ENCODE results near the gene VWA5A. TPM values are rescaled to one million over a fixed set of nuclear protein-coding genes. Genes with fewer than 3 reads are reported as not detected.

The VWA5A gene
- 0.20 to 0.45 TPM (median 0.32 TPM) in 5 replicates for total RNA-seq (2022; extraction: Qiagen RNA extraction)

GRCh38 chr11:124114942-124115781 lies at the start of gene VWA5A:
Gene VWA5A (plus strand): TSS chr11:124115450. CDS start chr11:124117512, 2,062 bp downstream.

GRCh38 chr11:124183068-124183467 lies 67.8 kb downstream of the VWA5A start, which contains the start of gene OR10D3:
Gene OR10D3 (plus strand): TSS chr11:124183345. CDS start chr11:124185270, 1,925 bp downstream.

Other genes starting within 250 kb of the VWA5A start
- not detected in 5 replicates for gene TMEM225, start 229.8 kb upstream of the VWA5A start, total RNA-seq (2022; extraction: Qiagen RNA extraction)
- not detected in 5 replicates for gene OR8D4, start 213.3 kb upstream of the VWA5A start, total RNA-seq (2022; extraction: Qiagen RNA extraction)
- gene OR4D5, start 175.8 kb upstream of the VWA5A start, total RNA-seq (2022; extraction: Qiagen RNA extraction) = not detected in 5 replicates
- not detected in 5 replicates for gene OR6T1, start 171.6 kb upstream of the VWA5A start, total RNA-seq (2022; extraction: Qiagen RNA extraction)
- not detected in 5 replicates for gene OR10S1, start 137.7 kb upstream of the VWA5A start, total RNA-seq (2022; extraction: Qiagen RNA extraction)
- not detected in 5 replicates for gene OR10G6, start 120.3 kb upstream of the VWA5A start, total RNA-seq (2022; extraction: Qiagen RNA extraction)
- gene OR10G4, start 102.5 kb upstream of the VWA5A start, total RNA-seq (2022; extraction: Qiagen RNA extraction) = not detected in 5 replicates
- not detected in 5 replicates for gene OR10G9, start 92.4 kb upstream of the VWA5A start, total RNA-seq (2022; extraction: Qiagen RNA extraction)
- gene OR10G8, start 88.7 kb upstream of the VWA5A start, total RNA-seq (2022; extraction: Qiagen RNA extraction) = not detected in 5 replicates
- gene OR10G7, start 74.1 kb upstream of the VWA5A start, total RNA-seq (2022; extraction: Qiagen RNA extraction) = not detected in 5 replicates
- not detected in 5 replicates for gene OR10D3, start 67.9 kb downstream of the VWA5A start, total RNA-seq (2022; extraction: Qiagen RNA extraction)
- not detected in 5 replicates for gene OR8G1, start 125.6 kb downstream of the VWA5A start, total RNA-seq (2022; extraction: Qiagen RNA extraction)
- gene OR8G5, start 140.9 kb downstream of the VWA5A start, total RNA-seq (2022; extraction: Qiagen RNA extraction) = not detected in 5 replicates
- not detected in 5 replicates for gene OR8D1, start 198.5 kb downstream of the VWA5A start, total RNA-seq (2022; extraction: Qiagen RNA extraction)
- gene OR8D2, start 204.7 kb downstream of the VWA5A start, total RNA-seq (2022; extraction: Qiagen RNA extraction) = not detected in 5 replicates

Measured in A549 treated with CORT108297 at 1 μM for 4 hours (cell line).